Measurements from ENCODE around the gene SLC24A3. TPM values are rescaled to one million over a fixed set of nuclear protein-coding genes. Genes with fewer than 3 reads are reported as not detected.

SLC24A3 gene
- total RNA-seq, 1 donor from 2014 or later: 12.0 TPM

- DNase-seq (ENCODE audit: low spot score): no peak
These were observed 319.0 kb downstream of the SLC24A3 start for GRCh38 chr20:19531446-19531845.

- DNase-seq (ENCODE audit: low spot score): no peak
These were observed 326.1 kb downstream of the SLC24A3 start for GRCh38 chr20:19538556-19538955.

GRCh38 chr20:19539191-19539590, 326.7 kb downstream of the SLC24A3 start:
- DNase-seq (ENCODE audit: low spot score): no peak

- no peak for DNase-seq (ENCODE audit: low spot score)
These were observed 327.9 kb downstream of the SLC24A3 start for GRCh38 chr20:19540392-19540791.

- DNase-seq (ENCODE audit: low spot score): no peak
These were observed 330.7 kb downstream of the SLC24A3 start for GRCh38 chr20:19543101-19543500.

- DNase-seq (ENCODE audit: low spot score): no peak
These were observed 332.2 kb downstream of the SLC24A3 start for GRCh38 chr20:19544684-19545083.

GRCh38 chr20:19546648-19547047, 334.2 kb downstream of the SLC24A3 start:
- no peak for DNase-seq (ENCODE audit: low spot score)

- DNase-seq (ENCODE audit: low spot score): peak; percentile 56
These were observed 335.1 kb downstream of the SLC24A3 start for GRCh38 chr20:19547547-19547946.

GRCh38 chr20:19549896-19550295, 337.5 kb downstream of the SLC24A3 start:
- DNase-seq (ENCODE audit: low spot score): peak; percentile 47

- peak; percentile 88 for DNase-seq (ENCODE audit: low spot score)
These were observed 340.1 kb downstream of the SLC24A3 start for GRCh38 chr20:19552221-19553180.

GRCh38 chr20:19554666-19555065, 342.2 kb downstream of the SLC24A3 start:
- DNase-seq (ENCODE audit: low spot score): no peak

- no peak for DNase-seq (ENCODE audit: low spot score)
These were observed 343.3 kb downstream of the SLC24A3 start for GRCh38 chr20:19555726-19556125.

- DNase-seq (ENCODE audit: low spot score): no peak
These were observed 344.8 kb downstream of the SLC24A3 start for GRCh38 chr20:19557291-19557690.

GRCh38 chr20:19560881-19561480, 348.5 kb downstream of the SLC24A3 start:
- DNase-seq (ENCODE audit: low spot score): peak; percentile 70

GRCh38 chr20:19562426-19562825, 350.0 kb downstream of the SLC24A3 start:
- no peak for DNase-seq (ENCODE audit: low spot score)

- DNase-seq (ENCODE audit: low spot score): no peak
These were observed 351.8 kb downstream of the SLC24A3 start for GRCh38 chr20:19564261-19564660.

- DNase-seq (ENCODE audit: low spot score): no peak
These were observed 353.3 kb downstream of the SLC24A3 start for GRCh38 chr20:19565736-19566135.

- no peak for DNase-seq (ENCODE audit: low spot score)
These were observed 353.9 kb downstream of the SLC24A3 start for GRCh38 chr20:19566226-19566945.

- DNase-seq (ENCODE audit: low spot score): no peak
These were observed 355.7 kb downstream of the SLC24A3 start for GRCh38 chr20:19568128-19568527.

GRCh38 chr20:19571996-19572395, 359.6 kb downstream of the SLC24A3 start:
- DNase-seq (ENCODE audit: low spot score): no peak

GRCh38 chr20:19577692-19578091, 365.2 kb downstream of the SLC24A3 start:
- no peak for DNase-seq (ENCODE audit: low spot score)

GRCh38 chr20:19582782-19583181, 370.3 kb downstream of the SLC24A3 start:
- DNase-seq (ENCODE audit: low spot score): no peak

Measured in umbilical cord (tissue), 2 donors.